Suprapubic skin (tissue), 4 donors: ENCODE measurements around the gene CELF5.

Source experiments
- CTCF ChIP-seq, 2 donors: fragments of 200-600 bp in 1 of 2; fragments of 450-650 bp in 1 of 2; sonication (generic) in 1 of 2; IDR thresholded peaks; one replicate each; pipeline ENCODE4 v1.5.1; 2016 to 2019; ENCODE audit warnings: antibody characterized with exemption in 2 of 2, mild to moderate bottlenecking in 1 of 2, moderate library complexity in 1 of 2
- EP300 ChIP-seq: sonication (generic); formaldehyde crosslinking; IDR thresholded peaks from one replicate; pipeline ENCODE4 v1.6.1; 2017; ENCODE audit warnings: antibody characterized with exemption
- POLR2A ChIP-seq, 2 donors: fragments of 450-650 bp; IDR thresholded peaks; one replicate each; pipeline ENCODE4 v1.6.1; 2017; ENCODE audit warnings: antibody characterized with exemption in 2 of 2, mild to moderate bottlenecking in 2 of 2, moderate library complexity in 2 of 2
- POLR2AphosphoS5 ChIP-seq, 3 donors: sonication (generic); formaldehyde crosslinking; IDR thresholded peaks; one replicate each; pipeline ENCODE4 v1.6.1; 2017; ENCODE audit warnings: antibody characterized with exemption in 3 of 3

- TF ChIP-seq CTCF (IDR thresholded peaks at IDR 0.05) = no peak
- TF ChIP-seq POLR2A (IDR thresholded peaks at IDR 0.05) = no peak
- TF ChIP-seq POLR2AphosphoS5 (IDR thresholded peaks at IDR 0.05) = no peak
- TF ChIP-seq EP300 = no peak
Observed at GRCh38 chr19:3313199-3313575, 88.7 kb downstream of the CELF5 start.
